Panc1 (cell line): ENCODE measurements around the gene ARL5A.

Experiments used
- POLR2AphosphoS5 ChIP-seq: IDR thresholded peaks from 2 replicates; pipeline ENCODE4 v1.6.1; 2012; ENCODE audit warnings: mild to moderate bottlenecking, low read depth, low read length, moderate library complexity
- SIN3A ChIP-seq: IDR thresholded peaks from 2 replicates; pipeline ENCODE4 v1.6.1; 2012; ENCODE audit warnings: low read depth, mild to moderate bottlenecking, low read length, moderate library complexity, borderline replicate concordance; ENCODE audit not compliant: insufficient read depth
- TCF7L2 ChIP-seq: IDR thresholded peaks from 2 replicates; pipeline ENCODE4 v1.6.1; 2011; ENCODE audit warnings: mild to moderate bottlenecking, low read depth, low read length, inconsistent platforms
- TF ChIP-seq, protein P1 (sequence below): fragments of 450-650 bp; IDR thresholded peaks from 2 replicates; pipeline ENCODE4 v1.5.1; 2017; ENCODE audit warnings: mild to moderate bottlenecking
- TF ChIP-seq, protein P2 (sequence below), 2 experiments: IDR thresholded peaks; 2 replicates each; pipeline ENCODE4 v1.6.1; 2011 to 2012; ENCODE audit warnings: low read depth in 2 of 2, control low read depth in 1 of 2, low read length in 1 of 2, mild to moderate bottlenecking in 1 of 2, moderate library complexity in 1 of 2; ENCODE audit not compliant: insufficient read depth in 1 of 2

DNA sequence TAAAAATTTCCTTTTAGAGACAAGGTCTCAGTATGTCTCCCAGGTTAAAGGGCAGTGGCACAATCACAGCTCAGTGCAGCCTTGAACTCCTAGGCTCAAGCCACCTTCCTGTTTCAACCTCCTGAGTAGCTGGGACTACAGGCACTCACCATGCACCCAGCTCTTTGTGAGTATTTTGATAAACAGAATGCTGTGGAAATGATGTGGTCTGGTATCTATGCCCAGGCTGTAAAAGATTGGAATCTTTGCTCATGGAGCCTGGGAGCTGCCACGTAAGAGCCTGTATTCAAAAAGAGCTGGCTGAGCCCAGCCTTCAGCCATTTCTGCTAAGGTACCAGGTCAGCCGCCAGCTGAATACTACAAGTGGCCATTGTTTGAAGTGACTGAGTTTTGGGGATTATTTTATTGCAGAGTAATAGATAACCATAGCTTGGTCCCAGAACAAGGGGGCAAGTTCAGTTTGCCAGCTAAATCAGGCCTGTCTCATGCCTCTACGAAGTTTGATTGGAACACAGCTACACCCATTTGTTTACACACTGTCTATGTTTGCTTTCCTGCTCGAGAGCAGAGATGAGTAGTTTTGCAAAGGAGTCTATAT, 21.3 kb upstream of the ARL5A start:
- TF ChIP-seq, protein P1, sequence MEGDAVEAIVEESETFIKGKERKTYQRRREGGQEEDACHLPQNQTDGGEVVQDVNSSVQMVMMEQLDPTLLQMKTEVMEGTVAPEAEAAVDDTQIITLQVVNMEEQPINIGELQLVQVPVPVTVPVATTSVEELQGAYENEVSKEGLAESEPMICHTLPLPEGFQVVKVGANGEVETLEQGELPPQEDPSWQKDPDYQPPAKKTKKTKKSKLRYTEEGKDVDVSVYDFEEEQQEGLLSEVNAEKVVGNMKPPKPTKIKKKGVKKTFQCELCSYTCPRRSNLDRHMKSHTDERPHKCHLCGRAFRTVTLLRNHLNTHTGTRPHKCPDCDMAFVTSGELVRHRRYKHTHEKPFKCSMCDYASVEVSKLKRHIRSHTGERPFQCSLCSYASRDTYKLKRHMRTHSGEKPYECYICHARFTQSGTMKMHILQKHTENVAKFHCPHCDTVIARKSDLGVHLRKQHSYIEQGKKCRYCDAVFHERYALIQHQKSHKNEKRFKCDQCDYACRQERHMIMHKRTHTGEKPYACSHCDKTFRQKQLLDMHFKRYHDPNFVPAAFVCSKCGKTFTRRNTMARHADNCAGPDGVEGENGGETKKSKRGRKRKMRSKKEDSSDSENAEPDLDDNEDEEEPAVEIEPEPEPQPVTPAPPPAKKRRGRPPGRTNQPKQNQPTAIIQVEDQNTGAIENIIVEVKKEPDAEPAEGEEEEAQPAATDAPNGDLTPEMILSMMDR: no peak
- TF ChIP-seq POLR2AphosphoS5: no peak
- TF ChIP-seq TCF7L2: no peak
- no peak for TF ChIP-seq SIN3A
- TF ChIP-seq, protein P2, sequence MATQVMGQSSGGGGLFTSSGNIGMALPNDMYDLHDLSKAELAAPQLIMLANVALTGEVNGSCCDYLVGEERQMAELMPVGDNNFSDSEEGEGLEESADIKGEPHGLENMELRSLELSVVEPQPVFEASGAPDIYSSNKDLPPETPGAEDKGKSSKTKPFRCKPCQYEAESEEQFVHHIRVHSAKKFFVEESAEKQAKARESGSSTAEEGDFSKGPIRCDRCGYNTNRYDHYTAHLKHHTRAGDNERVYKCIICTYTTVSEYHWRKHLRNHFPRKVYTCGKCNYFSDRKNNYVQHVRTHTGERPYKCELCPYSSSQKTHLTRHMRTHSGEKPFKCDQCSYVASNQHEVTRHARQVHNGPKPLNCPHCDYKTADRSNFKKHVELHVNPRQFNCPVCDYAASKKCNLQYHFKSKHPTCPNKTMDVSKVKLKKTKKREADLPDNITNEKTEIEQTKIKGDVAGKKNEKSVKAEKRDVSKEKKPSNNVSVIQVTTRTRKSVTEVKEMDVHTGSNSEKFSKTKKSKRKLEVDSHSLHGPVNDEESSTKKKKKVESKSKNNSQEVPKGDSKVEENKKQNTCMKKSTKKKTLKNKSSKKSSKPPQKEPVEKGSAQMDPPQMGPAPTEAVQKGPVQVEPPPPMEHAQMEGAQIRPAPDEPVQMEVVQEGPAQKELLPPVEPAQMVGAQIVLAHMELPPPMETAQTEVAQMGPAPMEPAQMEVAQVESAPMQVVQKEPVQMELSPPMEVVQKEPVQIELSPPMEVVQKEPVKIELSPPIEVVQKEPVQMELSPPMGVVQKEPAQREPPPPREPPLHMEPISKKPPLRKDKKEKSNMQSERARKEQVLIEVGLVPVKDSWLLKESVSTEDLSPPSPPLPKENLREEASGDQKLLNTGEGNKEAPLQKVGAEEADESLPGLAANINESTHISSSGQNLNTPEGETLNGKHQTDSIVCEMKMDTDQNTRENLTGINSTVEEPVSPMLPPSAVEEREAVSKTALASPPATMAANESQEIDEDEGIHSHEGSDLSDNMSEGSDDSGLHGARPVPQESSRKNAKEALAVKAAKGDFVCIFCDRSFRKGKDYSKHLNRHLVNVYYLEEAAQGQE (IDR thresholded peaks at IDR 0.05; ENCODE audit: insufficient read depth in 1 of 2, low read depth in 2 of 2, low read length in 1 of 2): no peak
